GM21723 (cell line): ENCODE data around the gene DHX9.

Experiments
- ATAC-seq: cut with Tn5 transposase; IDR thresholded peaks from one replicate; pipeline ENCODE4 v1.9.1; 2021; ENCODE audit warnings: mild to moderate bottlenecking, moderate library complexity; ENCODE audit not compliant: unreplicated experiment

DHX9 gene

GRCh38 chr1:182835806-182836205, 3.3 kb upstream of the DHX9 start:
- ATAC-seq, result no peak

GRCh38 chr1:182841368-182841988, 2.3 kb downstream of the DHX9 start:
- ATAC-seq, result no peak

GRCh38 chr1:182842265-182842664, 3.1 kb downstream of the DHX9 start:
- ATAC-seq, result no peak

GRCh38 chr1:182845379-182845778, 6.2 kb downstream of the DHX9 start:
- ATAC-seq, result no peak

- no peak for ATAC-seq
These were observed 6.7 kb downstream of the DHX9 start for GRCh38 chr1:182845894-182846293.

- ATAC-seq, result no peak
These were observed 8.0 kb downstream of the DHX9 start for GRCh38 chr1:182847105-182847504.

- ATAC-seq, result no peak
These were observed 9.6 kb downstream of the DHX9 start for GRCh38 chr1:182848736-182849135.

- no peak for ATAC-seq
These were observed 11.2 kb downstream of the DHX9 start for GRCh38 chr1:182850319-182850718.

- ATAC-seq, result no peak
These were observed 12.7 kb downstream of the DHX9 start for GRCh38 chr1:182851825-182852224.

- ATAC-seq, result no peak
These were observed 16.8 kb downstream of the DHX9 start for GRCh38 chr1:182855911-182856310.

GRCh38 chr1:182857212-182857611, 18.1 kb downstream of the DHX9 start:
- no peak for ATAC-seq

- ATAC-seq, result no peak
These were observed 21.5 kb downstream of the DHX9 start for GRCh38 chr1:182860658-182861057.

- ATAC-seq, result no peak
These were observed 22.8 kb downstream of the DHX9 start for GRCh38 chr1:182861994-182862393.

- ATAC-seq, result no peak
These were observed 23.7 kb downstream of the DHX9 start for GRCh38 chr1:182862827-182863226.

GRCh38 chr1:182863940-182864339, 24.8 kb downstream of the DHX9 start:
- no peak for ATAC-seq

GRCh38 chr1:182867861-182868260, 28.7 kb downstream of the DHX9 start:
- no peak for ATAC-seq

- no peak for ATAC-seq
These were observed 30.1 kb downstream of the DHX9 start for GRCh38 chr1:182869241-182869666.

GRCh38 chr1:182872881-182873280, 33.7 kb downstream of the DHX9 start:
- ATAC-seq, result no peak

- no peak for ATAC-seq
These were observed 36.7 kb downstream of the DHX9 start for GRCh38 chr1:182875889-182876288.

- no peak for ATAC-seq
These were observed 38.2 kb downstream of the DHX9 start for GRCh38 chr1:182877331-182877730.

- no peak for ATAC-seq
These were observed 38.7 kb downstream of the DHX9 start for GRCh38 chr1:182877842-182878241.

- ATAC-seq, result no peak
These were observed 45.7 kb downstream of the DHX9 start for GRCh38 chr1:182884872-182885271.

GRCh38 chr1:182885591-182885990, 46.4 kb downstream of the DHX9 start:
- ATAC-seq, result no peak
